HEK293T (cell line): ENCODE results near the gene ANKS1A.

ENCODE experiments used
- BHLHE40 ChIP-seq: fragments of 450-650 bp; IDR thresholded peaks from 2 replicates; pipeline ENCODE4 v1.6.1; 2016; ENCODE audit warnings: mild to moderate bottlenecking, moderate library complexity, borderline replicate concordance
- FOXA1 ChIP-seq: fragments of 450-650 bp; IDR thresholded peaks from 2 replicates; pipeline ENCODE4 v1.6.1; 2016; ENCODE audit warnings: mild to moderate bottlenecking
- FOXK2 ChIP-seq: fragments of 450-650 bp; IDR thresholded peaks from 2 replicates; pipeline ENCODE4 v1.6.1; 2016; ENCODE audit warnings: mild to moderate bottlenecking
- FOXM1 ChIP-seq: fragments of 450-650 bp; IDR thresholded peaks from 2 replicates; pipeline ENCODE4 v1.6.1; 2017; ENCODE audit warnings: mild to moderate bottlenecking, borderline replicate concordance
- HDGF ChIP-seq: fragments of 450-650 bp; IDR thresholded peaks from 2 replicates; pipeline ENCODE4 v1.6.1; 2017; ENCODE audit warnings: antibody characterized with exemption, borderline replicate concordance
- TF ChIP-seq, protein P1 (sequence below): fragments of 450-650 bp; IDR thresholded peaks from 2 replicates; pipeline ENCODE4 v1.6.1; 2016

- TF ChIP-seq HDGF = no peak
- no peak for TF ChIP-seq BHLHE40
- no peak for TF ChIP-seq FOXK2
- TF ChIP-seq, protein P1, sequence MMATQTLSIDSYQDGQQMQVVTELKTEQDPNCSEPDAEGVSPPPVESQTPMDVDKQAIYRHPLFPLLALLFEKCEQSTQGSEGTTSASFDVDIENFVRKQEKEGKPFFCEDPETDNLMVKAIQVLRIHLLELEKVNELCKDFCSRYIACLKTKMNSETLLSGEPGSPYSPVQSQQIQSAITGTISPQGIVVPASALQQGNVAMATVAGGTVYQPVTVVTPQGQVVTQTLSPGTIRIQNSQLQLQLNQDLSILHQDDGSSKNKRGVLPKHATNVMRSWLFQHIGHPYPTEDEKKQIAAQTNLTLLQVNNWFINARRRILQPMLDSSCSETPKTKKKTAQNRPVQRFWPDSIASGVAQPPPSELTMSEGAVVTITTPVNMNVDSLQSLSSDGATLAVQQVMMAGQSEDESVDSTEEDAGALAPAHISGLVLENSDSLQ = no peak
- TF ChIP-seq FOXA1 = no peak
- no peak for TF ChIP-seq FOXM1
These were observed 201.0 kb downstream of the ANKS1A start for GRCh38 chr6:35089935-35090505.
